G401 (cell line): Measurements from ENCODE around the gene PRICKLE2. TPM values are rescaled to one million over a fixed set of nuclear protein-coding genes. Genes with fewer than 3 reads are reported as not detected.

Source experiments
- DNase-seq: peaks from one replicate; pipeline ENCODE4 v3.0.0-alpha.2; 2015; ENCODE audit warnings: low spot score
- in situ Hi-C: cut with HindIII; loops from 2 replicates; pipeline ENCODE4 v1.10.0; 2016; ENCODE audit warnings: low sequenced_read_pairs, mixed read lengths
- total RNA-seq: library from RNA; depleted of rRNA; stranded (reverse); fragments of >200 nt; shearing (Covaris generic); gene quantifications from 2 replicates; pipeline ENCODE4 v1.2.3, GENCODE V29; 2014

Gene PRICKLE2
- total RNA-seq, 1 experiment from 2014 or later: 0.31 TPM

DNA sequence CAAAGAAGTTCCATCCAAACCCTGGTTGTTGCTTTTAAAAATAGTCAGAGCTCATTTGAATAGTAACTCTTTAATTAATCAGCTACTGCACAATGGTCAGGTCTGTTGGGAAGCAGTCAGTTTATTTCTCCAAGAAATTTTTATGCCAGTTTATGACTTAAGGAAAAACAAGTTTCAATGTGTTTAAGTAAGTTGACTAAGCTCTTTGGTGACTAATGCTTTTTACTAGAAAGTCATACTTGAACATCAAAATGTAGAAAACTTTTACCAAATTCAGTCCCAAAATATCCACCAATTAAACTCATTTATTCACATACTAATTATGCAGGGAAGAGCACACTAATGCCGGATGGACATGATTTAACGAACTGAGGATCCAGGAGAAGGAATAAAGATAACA lies 22.1 kb downstream of the PRICKLE2 start:
- DNase-seq: no peak
- in situ Hi-C loops: no loop called here

DNA sequence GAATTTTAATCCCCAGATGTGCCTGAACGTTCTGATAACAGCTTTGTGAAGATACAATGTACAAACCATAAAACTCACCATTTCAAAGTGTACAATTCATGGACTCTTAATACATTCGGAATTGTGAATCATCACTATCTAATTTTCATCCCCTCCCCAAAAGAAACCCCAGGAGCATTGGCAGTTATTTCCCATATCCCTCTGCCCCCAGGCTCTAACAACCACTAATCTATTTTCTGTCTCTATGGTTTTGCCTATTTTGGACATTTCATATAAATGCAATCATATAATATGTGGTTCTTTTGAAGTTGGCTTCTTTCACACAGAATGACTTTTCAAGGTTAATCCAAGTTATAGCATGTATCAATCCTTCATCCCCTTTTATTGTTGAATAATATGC lies 25.3 kb downstream of the PRICKLE2 start:
- in situ Hi-C loops: no loop called here

DNA sequence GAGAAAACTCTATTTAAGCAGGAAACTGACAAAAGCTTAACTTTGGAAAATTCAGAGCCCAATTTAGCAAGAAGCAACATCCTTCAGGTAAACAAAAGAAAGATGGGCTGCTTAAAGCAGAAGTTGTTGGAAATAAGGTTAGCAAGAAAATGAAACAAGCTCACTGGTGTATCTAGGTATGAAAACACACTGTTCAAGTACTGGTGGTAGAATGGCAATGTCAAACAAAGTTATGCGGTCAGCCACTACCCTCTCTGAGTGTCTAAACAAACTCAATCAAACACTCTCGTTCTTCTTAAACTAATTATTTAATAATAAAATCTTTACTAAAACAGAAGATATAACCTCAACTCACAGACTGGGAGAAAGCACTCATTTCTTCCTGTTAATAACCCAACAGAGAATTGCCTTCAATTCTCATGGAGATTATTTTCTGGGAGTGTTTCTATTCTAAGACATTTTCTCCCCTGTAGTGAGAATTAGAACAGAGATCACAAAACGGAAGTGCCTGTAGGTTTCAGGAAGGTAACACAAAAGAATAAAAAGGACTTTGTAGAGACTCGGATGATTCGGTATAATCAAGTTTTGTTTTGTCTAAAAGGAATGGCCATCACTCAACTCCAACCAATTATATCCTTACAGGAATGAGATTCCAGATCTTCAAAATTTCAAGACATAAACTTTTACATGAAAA lies 28.9 kb downstream of the PRICKLE2 start:
- in situ Hi-C loops: no loop called here

More for the DNA sequence above, 25.3 kb downstream of the PRICKLE2 start:
- no peak for DNase-seq

DNA sequence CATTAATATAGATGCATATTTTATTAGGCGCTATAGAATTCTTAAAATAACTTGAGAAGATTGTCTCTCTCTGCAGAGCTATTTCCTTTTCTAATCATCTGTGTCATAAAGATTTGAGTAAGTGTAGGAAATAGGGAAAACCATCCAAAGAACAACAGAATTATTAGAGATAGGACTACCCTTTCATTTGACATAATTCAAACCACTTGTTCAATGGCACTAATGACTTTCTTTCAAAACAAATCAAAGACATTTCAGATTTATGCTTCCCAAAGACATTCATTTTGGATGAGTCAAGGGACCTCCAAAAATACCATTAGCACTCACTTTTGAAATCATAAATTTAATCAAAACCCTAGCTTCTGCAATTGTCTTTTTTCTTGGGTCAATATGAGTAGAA lies 29.5 kb downstream of the PRICKLE2 start:
- in situ Hi-C loops: no loop called here
- no peak for DNase-seq

More for the DNA sequence above, 28.9 kb downstream of the PRICKLE2 start:
- no peak for DNase-seq

DNA sequence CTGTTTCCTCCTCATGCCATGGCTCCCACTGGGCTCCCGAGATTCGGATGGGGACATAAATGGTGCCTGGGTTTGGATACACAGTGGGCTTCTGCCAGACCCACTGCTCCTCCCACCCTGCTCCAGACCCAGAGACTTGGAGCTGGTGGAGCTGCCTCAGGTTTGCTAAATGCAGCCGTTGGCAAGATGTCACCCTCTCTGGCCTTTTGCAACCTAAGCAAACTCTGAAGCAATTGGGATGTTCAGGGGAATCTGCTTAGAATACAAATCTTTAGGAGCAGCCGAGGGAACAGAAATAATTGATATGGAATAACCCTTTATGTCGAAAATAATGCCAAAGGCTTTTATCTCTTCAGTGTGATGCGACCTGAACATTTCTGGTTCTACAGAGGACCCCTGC lies 33.4 kb downstream of the PRICKLE2 start:
- DNase-seq: no peak
- in situ Hi-C loops: no loop called here

DNA sequence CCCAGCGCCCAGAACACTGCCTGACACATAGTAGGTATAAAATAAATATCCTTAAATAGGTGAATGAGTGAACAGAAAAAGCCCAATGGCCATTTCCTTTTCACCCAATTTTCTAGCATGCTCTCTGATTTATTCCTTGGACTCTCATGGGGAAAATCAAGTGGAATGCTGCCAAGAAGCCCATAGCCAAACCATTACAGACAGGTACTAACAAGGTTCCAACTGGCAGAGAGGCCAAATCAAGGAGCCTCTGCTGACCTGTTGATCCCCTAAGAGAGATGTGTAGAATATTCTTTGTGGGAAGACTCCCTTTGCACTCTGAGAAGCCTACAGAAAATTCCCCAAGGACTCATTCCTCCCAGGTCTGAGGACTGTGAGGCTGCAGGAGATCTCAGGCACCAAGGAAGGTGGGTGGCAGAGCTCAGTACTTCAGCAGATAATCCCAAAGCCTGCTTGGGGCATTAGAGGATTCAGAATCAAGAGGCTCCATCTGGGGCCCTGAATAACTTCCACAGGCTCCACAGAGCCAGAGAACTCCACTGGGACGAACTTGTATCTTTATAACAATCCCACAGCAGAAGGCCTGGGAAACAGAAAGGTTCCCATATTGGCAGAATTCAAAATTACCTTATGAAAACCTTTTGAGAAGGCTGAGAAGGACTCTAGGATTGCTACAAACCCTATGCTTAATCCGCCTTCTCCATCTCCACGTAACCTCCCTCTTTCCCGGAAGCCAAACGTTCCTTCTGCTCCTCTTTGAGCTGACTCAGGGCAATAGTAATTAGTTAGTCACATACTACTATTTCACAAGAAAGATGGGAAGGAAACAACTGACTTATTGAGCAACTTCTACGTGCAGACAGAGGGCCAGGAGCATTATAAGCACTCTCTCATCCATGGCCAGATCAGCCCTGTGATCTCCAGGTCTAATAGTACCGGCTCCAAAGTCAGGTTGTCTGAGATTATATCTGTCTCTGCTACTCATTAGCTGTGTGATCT lies 34.5 kb downstream of the PRICKLE2 start:
- in situ Hi-C loops: no loop called here
- no peak for DNase-seq

DNA sequence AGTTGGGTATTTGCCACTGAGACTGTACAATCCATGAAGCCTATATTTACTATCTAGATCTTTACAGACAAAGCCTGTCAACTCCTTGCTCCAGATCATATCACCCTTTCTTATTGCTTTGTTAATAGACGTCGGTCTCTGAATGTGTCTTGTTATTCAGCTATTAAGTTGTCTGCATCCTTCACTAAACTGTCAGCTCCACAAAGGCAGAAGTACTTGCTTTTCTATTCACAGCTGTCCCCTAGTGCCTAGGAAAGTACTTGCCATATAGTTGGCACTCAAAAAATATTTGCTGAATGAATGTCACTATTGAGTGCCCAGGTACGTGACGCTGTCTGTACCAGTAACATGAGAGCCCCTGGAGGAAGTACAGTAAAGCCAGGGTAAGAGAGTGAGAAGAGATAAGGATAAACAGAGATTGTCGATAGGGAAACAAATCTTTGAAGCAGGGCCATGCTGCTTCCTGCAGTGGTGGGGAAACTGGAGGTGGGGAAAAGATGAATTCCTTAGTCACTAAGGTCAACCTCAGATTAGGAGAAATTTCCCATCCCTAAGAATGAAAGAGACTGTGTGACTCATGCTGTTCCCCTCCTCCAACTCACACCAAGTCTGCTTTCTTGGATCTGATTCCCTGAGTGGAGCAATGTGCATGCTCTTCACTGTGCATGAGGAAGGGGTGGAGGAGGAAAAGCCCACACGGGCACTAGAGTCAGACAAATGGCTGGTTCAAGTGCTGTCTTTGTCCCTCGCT lies 36.3 kb downstream of the PRICKLE2 start:
- in situ Hi-C loops: no loop called here
- DNase-seq: no peak

DNA sequence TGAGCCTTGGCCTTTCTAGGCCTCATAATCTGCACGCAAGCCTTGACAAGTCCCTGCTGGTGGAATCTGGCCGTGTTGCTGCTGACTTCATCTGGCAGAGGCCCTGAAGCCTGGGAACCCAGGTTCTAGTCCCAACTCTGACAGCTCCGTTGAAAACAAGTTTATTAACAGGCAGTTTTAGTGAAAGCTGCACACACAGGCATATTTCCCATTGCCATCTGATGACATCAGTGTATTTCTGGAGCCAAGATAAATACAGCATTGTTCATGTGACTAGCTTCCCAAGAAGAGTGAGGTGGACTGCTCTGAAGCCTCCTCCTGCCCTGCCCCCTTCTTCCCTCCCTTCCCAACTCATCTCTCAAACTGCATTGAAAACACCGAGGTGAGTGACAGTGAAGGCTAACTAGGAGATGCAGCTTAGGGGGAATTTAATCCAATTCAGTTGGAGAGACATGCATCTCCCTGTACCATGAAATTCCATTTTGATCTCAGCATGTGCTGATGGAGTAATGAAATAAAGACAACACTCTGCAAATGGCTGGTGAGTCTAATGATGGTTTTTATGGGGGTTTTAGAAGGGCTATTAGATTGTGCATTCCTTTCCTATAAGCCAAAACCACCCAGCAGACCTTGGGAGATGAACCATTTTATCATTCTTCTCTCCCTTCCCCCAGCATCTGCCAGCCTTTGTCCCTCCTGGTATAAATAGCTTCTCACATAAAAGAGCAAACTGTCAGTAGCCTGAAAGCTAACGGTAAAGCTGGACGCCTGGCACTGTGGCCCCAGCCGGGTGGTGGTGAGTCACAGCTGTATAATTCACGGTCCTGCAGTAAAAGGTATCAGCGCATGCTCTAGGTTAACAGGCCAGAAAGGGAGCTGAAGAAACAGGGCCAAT lies 38.0 kb downstream of the PRICKLE2 start:
- DNase-seq: no peak

DNA sequence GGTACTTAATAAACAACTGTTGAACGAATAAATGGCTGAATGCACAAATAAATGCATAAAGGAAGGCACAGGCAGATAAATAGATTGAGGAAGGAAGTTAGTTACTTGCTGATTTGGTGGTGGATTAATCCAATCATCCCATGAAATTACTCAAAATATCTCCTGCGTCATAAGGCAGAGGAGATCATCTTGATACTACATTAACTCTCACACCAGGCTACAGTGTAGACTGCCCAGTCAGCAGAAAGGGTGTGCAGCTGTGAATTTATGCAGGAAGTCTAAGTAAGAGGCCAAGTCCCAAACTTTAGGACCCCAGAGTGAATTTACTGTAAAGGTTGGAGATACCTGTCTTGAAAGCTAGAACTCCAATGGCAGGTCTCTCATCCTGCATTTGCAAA lies 38.6 kb downstream of the PRICKLE2 start:
- DNase-seq: no peak
- in situ Hi-C loops: no loop called here

More for the DNA sequence above, 38.0 kb downstream of the PRICKLE2 start:
- in situ Hi-C loops: no loop called here

DNA sequence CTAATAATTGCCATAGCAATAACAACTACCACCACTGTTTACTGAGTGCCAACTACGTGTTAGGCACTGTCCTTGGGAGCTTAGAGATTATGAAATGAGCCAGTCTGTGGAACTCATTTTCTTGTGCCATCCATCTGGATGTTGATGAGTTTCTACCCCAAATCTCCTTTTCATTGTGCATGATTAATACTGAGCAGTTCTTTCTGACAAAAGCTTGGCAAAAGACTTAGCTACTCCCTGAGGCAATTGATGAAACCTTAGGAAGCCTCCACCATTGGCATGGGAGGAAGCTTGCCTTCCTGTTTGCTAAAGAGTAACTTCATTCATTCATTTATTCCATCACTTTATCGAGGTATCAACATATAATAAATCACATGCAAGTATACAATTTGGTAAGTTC lies 39.8 kb downstream of the PRICKLE2 start:
- no peak for DNase-seq
- in situ Hi-C loops: no loop called here

DNA sequence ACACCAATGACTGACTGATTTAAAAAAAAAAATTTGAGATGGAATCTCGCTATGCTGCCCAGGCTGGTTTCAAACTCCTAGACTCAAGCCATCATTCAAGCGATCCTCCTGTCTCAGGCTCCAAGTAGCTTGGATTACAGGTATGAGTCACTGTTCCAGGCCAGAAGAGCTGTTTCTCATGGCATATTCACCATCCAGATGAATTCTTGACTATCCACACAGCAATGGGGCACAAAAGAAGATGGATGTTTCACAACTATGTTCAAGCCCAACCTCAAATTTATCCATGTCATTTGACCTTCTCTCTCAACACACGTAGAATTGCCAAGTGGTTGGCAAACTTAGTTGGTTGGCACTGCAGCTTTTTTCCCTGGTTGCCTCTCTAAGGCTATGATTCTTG lies 40.6 kb downstream of the PRICKLE2 start:
- DNase-seq: no peak
- in situ Hi-C loops: no loop called here

DNA sequence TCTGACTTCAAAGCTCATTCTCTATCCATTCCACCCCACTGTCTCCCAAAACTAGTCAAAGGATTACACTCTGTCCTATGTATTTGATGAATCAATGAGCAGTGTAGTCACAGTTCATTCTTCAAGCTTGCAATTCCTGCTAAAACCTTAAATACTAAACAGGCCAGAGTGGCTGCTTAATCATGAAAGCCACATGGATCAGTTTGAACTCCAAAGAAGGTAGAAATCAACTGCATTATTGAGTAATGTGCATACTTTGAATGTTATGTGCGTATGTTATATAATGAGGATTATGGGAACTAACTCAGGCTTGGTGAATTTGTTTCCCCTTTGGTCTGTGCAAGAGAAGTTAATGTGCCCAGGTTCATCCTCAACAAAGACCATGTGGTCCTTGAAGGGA lies 45.4 kb downstream of the PRICKLE2 start:
- no peak for DNase-seq
- in situ Hi-C loops: no loop called here

DNA sequence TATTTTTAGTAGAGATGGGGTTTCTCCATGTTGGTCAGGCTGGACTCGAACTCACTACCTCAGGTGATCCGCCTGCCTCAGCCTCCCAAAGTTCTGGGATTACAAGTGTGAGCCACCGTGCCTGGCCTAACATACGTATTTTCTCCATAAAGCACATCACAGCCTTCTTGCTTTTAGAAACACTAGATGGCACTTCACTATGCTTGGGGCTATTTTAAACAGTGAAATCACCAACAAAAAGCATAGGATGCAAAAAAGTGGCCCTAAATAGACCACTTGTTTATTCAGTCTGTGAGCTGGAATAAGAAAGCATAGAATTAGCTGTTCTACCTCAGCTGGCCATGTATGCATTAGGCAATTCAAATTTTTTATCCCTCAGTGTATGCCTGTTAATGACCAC lies 46.0 kb downstream of the PRICKLE2 start:
- no peak for DNase-seq
- in situ Hi-C loops: no loop called here

DNA sequence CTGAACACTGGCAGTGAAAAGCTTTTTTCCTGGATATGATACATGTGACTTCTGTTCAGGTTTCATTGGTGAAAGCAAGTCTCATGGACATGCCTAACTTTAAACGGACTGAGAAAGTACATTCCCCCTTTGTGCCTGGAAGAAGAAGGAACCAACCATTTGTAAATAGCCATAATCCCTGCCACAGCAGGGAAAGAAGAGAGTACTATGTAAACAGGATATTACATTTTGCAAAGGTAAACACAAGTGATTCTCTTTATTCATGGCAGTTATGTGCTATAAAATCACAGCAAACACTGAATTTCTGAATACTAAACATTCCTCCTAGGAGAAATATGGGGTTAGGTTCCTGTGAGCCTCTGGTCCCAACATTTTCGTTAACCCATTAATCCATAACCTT lies 46.8 kb downstream of the PRICKLE2 start:
- no peak for DNase-seq
- in situ Hi-C loops: no loop called here

DNA sequence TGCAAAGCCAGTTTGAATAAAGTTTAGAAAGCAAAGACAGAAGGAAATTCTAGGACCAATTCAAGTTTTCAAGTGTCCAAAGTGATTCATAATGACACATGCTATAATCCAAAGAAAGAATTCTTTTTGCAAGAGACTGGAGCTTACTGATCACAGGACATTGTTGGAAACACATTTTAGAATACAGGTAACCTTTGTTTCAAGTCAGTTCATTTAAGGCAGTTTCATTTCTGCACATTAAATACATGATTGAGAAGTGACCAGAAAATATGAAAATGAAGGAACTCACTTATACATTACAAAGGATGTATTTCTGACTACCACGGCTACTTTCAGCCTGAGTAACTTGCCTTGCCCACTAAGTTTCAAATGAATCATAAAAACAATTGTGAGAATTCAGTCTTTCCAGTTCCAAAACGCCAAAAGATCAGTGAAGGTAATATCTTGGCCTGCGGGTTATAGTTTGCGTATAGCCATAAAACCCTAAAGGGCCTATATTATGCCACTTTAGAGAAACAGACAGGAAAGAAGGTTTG lies 48.7 kb downstream of the PRICKLE2 start:
- no peak for DNase-seq
- in situ Hi-C loops: no loop called here

DNA sequence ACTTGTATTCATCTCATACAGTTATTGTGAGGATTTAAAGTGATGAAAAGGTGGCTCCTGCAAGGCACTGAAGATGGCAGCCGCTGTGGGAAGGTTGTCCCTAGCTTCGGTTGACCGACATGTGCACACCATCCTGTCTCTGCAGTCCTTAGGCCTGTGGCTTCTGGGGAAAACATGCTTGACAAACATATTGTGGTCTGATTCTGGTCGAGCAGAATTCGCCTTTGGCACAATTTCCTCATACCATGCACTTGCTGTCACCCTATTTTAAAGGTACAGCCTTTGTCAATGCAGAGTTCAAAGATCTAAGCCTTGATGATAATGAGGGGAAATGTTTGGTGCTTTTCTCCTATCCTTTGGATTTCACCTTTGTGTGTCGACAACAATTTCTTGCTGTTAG lies 50.9 kb downstream of the PRICKLE2 start:
- in situ Hi-C loops: no loop called here
- no peak for DNase-seq

DNA sequence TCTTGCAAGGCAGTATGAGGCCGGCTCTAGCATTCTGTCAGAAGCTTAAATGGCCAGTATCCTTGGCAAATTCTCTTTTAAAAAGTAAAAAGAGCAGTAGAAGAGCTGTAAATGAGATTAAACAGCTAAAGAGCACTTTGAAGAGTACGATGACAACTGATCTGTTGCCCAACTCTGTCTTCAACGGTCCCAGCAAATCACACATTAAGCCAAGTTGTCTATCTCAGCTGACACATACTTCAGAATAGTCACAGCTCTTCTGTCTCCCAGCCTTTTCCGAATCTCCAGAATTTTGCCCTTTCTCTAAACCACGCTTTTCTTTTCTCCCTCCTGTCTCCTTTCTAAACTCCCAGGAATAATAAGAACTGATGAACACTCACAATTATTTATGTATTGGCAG lies 51.7 kb downstream of the PRICKLE2 start:
- in situ Hi-C loops: no loop called here
- DNase-seq: no peak

DNA sequence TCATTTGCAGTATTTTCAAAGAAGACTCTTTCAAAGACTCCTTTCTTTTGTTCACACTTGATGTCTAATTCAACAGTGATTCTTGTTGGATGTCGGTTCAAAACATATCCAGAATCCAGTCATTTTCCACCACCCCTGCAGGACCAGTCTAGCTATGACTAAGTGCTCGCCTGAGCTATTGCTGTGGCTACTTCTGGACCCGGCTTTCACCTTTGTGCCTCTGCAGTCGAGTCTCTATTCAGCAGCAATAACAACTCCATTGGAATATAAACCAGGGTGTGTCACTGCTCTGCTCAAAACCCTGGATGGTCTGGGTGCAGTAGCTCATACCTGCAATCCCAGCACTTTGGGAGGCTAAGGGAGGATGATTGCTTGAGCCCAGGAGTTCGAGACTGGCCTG lies 55.0 kb downstream of the PRICKLE2 start:
- in situ Hi-C loops: no loop called here
- no peak for DNase-seq

DNA sequence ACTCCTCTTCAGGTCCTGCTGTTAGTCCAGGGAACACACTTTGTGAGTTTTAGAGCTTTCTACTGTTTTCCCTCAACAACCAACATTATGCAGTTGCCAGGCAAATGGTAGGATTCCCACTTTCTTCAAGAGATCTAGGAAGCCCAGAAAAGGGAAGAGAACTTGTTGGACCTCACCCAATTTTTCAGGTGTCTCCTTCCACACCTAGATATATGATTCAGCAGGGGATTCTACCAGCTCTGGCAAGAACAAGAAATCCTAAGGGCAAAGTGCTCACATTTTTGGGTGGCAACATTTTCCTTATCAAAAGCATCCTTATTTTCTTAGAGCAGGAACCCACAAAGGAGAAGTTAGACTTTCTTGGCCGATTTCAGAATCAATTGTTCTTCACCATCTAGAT lies 57.4 kb downstream of the PRICKLE2 start:
- in situ Hi-C loops: no loop called here
- no peak for DNase-seq
